Measurements from ENCODE around the gene RBL1. TPM values are rescaled to one million over a fixed set of nuclear protein-coding genes. Genes with fewer than 3 reads are reported as not detected.
"Not testable (repeated sequence)": the region's sequence is repeated elsewhere in the genome, so short reads cannot be mapped to it uniquely, and the experiment has no call there.

RBL1 gene, protein sequence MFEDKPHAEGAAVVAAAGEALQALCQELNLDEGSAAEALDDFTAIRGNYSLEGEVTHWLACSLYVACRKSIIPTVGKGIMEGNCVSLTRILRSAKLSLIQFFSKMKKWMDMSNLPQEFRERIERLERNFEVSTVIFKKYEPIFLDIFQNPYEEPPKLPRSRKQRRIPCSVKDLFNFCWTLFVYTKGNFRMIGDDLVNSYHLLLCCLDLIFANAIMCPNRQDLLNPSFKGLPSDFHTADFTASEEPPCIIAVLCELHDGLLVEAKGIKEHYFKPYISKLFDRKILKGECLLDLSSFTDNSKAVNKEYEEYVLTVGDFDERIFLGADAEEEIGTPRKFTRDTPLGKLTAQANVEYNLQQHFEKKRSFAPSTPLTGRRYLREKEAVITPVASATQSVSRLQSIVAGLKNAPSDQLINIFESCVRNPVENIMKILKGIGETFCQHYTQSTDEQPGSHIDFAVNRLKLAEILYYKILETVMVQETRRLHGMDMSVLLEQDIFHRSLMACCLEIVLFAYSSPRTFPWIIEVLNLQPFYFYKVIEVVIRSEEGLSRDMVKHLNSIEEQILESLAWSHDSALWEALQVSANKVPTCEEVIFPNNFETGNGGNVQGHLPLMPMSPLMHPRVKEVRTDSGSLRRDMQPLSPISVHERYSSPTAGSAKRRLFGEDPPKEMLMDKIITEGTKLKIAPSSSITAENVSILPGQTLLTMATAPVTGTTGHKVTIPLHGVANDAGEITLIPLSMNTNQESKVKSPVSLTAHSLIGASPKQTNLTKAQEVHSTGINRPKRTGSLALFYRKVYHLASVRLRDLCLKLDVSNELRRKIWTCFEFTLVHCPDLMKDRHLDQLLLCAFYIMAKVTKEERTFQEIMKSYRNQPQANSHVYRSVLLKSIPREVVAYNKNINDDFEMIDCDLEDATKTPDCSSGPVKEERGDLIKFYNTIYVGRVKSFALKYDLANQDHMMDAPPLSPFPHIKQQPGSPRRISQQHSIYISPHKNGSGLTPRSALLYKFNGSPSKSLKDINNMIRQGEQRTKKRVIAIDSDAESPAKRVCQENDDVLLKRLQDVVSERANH
- total RNA-seq (2014; rRNA removed; shearing (Covaris generic); ENCODE audit: low replicate concordance): 9.2 and 10.7 TPM in 2 replicates

DNA sequence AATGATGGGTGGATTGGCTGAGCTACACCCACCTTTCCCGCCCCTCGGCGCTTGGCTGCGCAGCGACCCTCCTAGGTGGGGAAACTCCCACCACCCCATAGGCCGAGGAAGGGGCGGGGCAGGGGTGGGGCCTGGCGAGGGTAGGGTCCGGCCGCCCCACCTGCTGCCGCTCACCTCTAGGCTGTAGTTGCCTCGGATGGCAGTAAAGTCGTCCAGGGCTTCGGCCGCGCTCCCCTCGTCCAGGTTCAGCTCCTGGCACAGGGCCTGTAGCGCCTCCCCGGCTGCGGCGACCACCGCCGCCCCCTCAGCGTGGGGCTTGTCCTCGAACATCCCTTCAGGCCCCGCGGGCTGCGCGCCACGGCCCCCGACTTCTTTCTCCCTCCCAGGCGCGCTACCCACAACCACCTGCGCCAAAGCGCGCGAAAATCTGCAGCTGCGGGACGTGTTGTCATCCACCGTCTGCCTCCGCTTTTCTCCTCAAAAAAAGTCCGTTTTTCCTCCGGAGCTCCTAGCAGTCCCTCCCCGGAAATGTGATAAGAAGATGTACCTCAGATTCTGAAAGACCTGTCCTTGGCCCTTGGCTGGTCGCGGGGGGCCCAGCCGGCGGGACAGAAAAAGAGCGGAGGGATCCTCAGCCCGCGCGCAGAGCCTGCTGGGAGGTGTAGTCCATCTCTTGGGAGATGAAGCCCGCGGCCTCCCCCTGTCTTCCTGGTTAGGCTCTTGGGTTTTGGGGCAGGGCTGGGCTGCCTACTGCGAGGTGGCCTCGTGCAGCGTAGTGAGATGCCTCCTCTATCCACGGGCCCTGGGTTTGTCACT, at the start of gene RBL1:
RBL1 (minus strand) TSS at position 399 of the 816 bp plus-strand sequence; CDS start at position 330, 69 bp downstream.
- DNase-seq (ENCODE audit: low read depth): peak; percentile 96
- in situ Hi-C loops (cut with HindIII; ENCODE audit: low pct_unique_long_range_greater_than_20kb, low sequenced_read_pairs): no loop called here

DNA sequence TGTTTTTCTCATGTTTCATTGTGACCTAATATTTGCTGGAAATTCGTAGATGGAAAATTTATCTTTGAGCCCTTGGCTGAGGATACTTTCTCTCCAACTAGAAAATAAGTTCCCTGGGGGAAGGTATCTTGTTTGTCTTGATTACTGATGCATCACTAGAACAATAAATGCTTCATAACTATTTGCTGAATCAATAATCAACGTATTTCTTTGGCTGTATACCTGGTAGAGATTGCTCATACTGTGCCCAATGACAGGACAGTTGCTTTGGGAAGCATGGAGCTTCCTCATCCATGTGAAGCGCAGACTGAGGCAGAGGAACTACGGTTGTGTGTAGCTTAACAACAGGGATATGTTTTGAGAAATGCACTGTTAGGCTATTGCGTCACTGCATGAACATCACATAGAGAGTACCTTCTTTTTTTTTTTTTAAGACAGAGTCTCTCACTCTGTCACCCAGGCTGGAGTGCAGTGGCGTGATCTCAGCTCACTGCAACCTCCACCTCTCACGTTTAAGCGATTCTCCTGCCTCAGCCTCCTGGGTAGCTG, 49.1 kb upstream of the RBL1 start:
- in situ Hi-C loops (cut with HindIII; ENCODE audit: low pct_unique_long_range_greater_than_20kb, low sequenced_read_pairs): no loop called here
- peak; percentile 75 for DNase-seq (ENCODE audit: low read depth)

DNA sequence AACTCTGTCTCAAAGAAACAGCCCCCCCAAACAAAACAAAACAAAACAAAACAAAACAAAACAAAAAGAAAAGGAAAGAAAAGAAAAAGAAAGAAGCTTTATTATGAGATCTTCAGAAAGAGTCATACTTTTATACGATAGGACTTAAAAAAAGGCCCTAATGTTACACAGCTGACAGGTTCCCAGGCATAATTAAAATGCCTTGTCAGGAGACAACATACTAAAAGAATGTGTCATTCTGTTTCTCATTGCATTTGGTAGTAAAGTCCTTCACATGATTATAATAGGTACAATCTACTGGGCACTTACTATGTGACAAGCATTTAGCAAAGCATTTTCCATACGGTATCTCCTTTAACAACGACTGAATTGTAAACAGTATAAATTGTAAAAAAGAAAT, 46.9 kb upstream of the RBL1 start:
- peak; percentile 37 for DNase-seq (ENCODE audit: low read depth)
- in situ Hi-C loops (cut with HindIII; ENCODE audit: low pct_unique_long_range_greater_than_20kb, low sequenced_read_pairs): no loop called here

GRCh38 chr20:37137547-37137946, 41.8 kb upstream of the RBL1 start:
- no peak for DNase-seq (ENCODE audit: low read depth)
- in situ Hi-C loops (cut with HindIII; ENCODE audit: low pct_unique_long_range_greater_than_20kb, low sequenced_read_pairs): no loop called here

DNA sequence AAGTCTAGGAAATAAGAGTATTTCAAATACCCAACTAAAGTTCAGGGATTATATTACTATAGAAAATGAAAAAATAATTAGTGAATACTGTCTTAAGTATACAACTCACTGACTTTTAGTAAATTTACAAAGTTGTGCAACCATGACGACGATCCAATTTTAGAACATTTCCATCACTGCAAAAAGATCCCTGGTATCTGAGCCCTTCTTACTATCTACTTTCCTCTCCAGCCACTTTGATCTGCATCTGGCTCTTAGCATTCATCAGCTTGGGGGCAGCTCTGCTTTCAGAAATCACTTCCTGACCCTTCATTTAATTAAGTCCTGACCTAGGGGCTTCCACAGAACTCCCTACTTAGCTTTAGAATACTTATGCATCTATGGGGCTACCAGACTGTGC, 38.2 kb upstream of the RBL1 start:
- no peak for DNase-seq (ENCODE audit: low read depth)
- in situ Hi-C loops (cut with HindIII; ENCODE audit: low pct_unique_long_range_greater_than_20kb, low sequenced_read_pairs): no loop called here

DNA sequence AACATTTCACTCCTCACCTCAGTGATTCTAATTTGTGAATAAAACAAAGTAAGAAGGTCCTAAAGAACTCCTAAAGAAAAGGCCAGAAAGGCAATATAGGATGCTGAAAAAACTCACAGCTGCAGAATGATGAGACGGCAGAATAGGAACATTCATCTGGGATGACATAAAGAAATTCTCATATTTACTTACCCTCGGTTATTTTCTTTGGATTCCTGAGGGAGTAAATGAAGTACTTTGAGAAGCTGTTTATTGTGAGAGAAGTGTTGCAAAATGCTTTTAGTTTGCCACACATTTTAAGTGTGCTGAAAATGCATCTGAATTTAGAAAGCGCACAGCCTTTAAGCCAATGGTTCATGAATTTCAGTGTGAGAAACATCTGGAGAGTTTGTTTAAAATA, 35.7 kb upstream of the RBL1 start:
- in situ Hi-C loops (cut with HindIII; ENCODE audit: low pct_unique_long_range_greater_than_20kb, low sequenced_read_pairs): no loop called here
- no peak for DNase-seq (ENCODE audit: low read depth)

GRCh38 chr20:37128803-37129202, 33.0 kb upstream of the RBL1 start:
- in situ Hi-C loops (cut with HindIII; ENCODE audit: low pct_unique_long_range_greater_than_20kb, low sequenced_read_pairs): no loop called here
- no peak for DNase-seq (ENCODE audit: low read depth)

DNA sequence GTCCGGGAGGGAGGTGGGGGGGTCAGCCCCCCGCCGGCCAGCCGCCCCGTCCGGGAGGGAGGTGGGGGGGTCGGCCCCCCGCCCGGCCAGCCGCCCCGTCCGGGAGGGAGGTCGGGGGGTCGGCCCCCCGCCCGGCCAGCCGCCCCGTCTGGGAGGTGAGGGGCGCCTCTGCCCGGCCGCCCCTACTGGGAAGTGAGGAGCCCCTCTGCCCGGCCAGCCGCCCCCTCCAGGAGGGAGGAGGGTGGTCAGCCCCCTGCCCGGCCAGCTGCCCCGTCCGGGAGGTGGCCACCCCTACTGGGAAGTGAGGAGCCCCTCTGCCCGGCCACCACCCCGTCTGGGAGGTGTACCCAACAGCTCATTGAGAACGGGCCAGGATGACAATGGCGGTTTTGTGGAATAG, 30.5 kb upstream of the RBL1 start:
- DNase-seq (ENCODE audit: low read depth); in situ Hi-C loops (cut with HindIII; ENCODE audit: low pct_unique_long_range_greater_than_20kb, low sequenced_read_pairs): not testable (repeated sequence)

- in situ Hi-C loops (cut with HindIII; ENCODE audit: low pct_unique_long_range_greater_than_20kb, low sequenced_read_pairs): no loop called here
- DNase-seq (ENCODE audit: low read depth): no peak
Measured at GRCh38 chr20:37123441-37123840, 27.6 kb upstream of the RBL1 start.

- in situ Hi-C loops (cut with HindIII; ENCODE audit: low pct_unique_long_range_greater_than_20kb, low sequenced_read_pairs): no loop called here
Measured at GRCh38 chr20:37120497-37120896, 24.7 kb upstream of the RBL1 start.

GRCh38 chr20:37119356-37120036, 23.7 kb upstream of the RBL1 start:
- no peak for DNase-seq (ENCODE audit: low read depth)
- in situ Hi-C loops (cut with HindIII; ENCODE audit: low pct_unique_long_range_greater_than_20kb, low sequenced_read_pairs): no loop called here

More at GRCh38 chr20:37120497-37120896, 24.7 kb upstream of the RBL1 start:
- no peak for DNase-seq (ENCODE audit: low read depth)

GRCh38 chr20:37114012-37114411, 18.2 kb upstream of the RBL1 start:
- in situ Hi-C loops (cut with HindIII; ENCODE audit: low pct_unique_long_range_greater_than_20kb, low sequenced_read_pairs): no loop called here

DNA sequence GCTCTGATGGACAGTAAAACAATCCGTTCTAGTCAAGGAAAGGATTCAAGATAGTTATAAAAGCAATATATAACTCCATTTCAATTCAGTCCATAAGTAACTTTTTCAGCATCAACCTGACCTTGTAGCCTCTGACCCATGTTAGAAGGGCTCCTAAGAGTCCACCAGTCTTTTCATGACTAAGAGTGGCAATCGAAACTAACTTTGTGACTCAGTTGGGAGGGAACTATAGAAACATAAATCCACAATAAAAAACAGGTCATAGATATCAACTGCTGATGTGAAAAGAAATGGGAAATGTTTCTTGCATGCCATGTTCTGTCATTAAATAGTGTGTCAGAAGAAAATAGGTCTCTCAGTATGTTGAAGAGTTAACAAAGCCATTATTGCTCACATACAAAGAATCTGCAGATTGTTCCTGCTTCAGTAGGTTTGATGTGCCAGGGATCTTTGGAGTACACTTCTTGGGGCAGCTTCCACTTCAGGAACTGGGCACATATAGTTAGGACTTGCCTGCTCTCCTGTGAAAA, 16.2 kb upstream of the RBL1 start:
- in situ Hi-C loops (cut with HindIII; ENCODE audit: low pct_unique_long_range_greater_than_20kb, low sequenced_read_pairs): no loop called here
- no peak for DNase-seq (ENCODE audit: low read depth)

More at GRCh38 chr20:37114012-37114411, 18.2 kb upstream of the RBL1 start:
- DNase-seq (ENCODE audit: low read depth): no peak

DNA sequence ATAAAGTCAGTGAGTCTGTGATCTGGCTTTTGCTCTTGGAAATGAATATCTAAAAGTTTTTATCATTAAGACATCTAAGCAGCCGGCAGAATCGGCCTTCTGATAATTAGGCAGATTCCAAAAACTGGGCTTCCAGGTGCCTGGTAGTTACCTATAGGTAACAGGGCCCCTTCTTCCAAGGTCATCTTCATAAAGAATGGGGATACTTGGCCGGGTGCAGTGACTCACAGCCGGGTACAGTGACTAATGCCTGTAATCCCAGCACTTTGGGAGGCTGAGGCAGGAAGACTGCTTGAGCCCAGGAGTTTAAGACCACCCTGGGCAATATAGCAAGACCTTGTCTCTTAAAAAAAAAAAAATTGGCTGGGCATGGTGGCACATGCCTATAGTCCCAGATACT, 12.9 kb upstream of the RBL1 start:
- in situ Hi-C loops (cut with HindIII; ENCODE audit: low pct_unique_long_range_greater_than_20kb, low sequenced_read_pairs): no loop called here

DNA sequence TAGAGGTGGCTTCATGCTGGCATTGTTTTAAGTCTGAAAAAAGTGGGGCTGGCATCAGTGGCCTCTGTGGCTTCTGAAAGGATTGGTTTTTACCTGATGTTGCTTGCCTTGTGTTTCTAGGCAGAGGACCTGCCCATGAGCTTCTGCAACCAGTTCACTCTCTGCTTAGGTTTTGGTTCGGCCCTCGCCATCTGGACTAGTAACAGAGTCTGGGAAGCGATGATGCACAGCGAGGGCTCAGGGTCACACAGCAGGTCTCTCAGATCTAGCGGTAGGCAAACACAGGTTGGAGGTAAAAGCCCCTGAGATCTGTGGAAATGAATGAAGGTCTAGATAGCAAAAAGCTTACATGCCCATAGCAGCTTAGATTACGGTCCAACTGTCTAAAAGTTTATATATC, 6.8 kb upstream of the RBL1 start:
- no peak for DNase-seq (ENCODE audit: low read depth)
- in situ Hi-C loops (cut with HindIII; ENCODE audit: low pct_unique_long_range_greater_than_20kb, low sequenced_read_pairs): no loop called here

More for the DNA sequence above, 12.9 kb upstream of the RBL1 start:
- DNase-seq (ENCODE audit: low read depth): no peak

- in situ Hi-C loops (cut with HindIII; ENCODE audit: low pct_unique_long_range_greater_than_20kb, low sequenced_read_pairs): no loop called here
- DNase-seq (ENCODE audit: low read depth): peak; percentile 19
Measured at GRCh38 chr20:37096415-37097041, 731 bp upstream of the RBL1 start.
